ENCODE measurements around the gene GTPBP10. TPM values are rescaled to one million over a fixed set of nuclear protein-coding genes. Genes with fewer than 3 reads are reported as not detected.
"Not testable (repeated sequence)": the region's sequence is repeated elsewhere in the genome, so short reads cannot be mapped to it uniquely, and the experiment has no call there.

The GTPBP10 gene
- total RNA-seq, 1 donor from 2014 or later = 21.3 TPM

GRCh38 chr7:90322837-90323236 lies 23.7 kb upstream of the GTPBP10 start:
- H3K9me3 ChIP-seq = no peaks in the 10 kb centered on the region
- no peak for DNase-seq
- ATAC-seq = no peak
- H3K27me3 ChIP-seq (ENCODE audit: low read depth) = peaks cover 35% of the 10 kb centered on the region
- no peaks in the 10 kb centered on the region for H3K36me3 ChIP-seq
- H3K27ac ChIP-seq = no peak overlapping the region
- peaks cover 8% of the 10 kb centered on the region for H3K4me1 ChIP-seq
- intact Hi-C loops (cut with DNase I) = no loop called here
- no peak for TF ChIP-seq CTCF (IDR thresholded peaks at IDR 0.05)
- no peak overlapping the region for H3K4me3 ChIP-seq

GRCh38 chr7:90326500-90326899 lies 20.0 kb upstream of the GTPBP10 start:
- Histone ChIP-seq H3K4me3 (no peak overlapping the region), H3K36me3 (no peaks in the 10 kb centered on the region), H3K27ac (no peak overlapping the region), H3K9me3 (no peaks in the 10 kb centered on the region), H3K27me3 (ENCODE audit: low read depth) (peaks cover 25% of the 10 kb centered on the region), H3K4me1 (no peaks in the 10 kb centered on the region)
- DNase-seq (no peak), ATAC-seq (no peak)
- intact Hi-C loops (cut with DNase I) = no loop called here
- TF ChIP-seq CTCF (IDR thresholded peaks at IDR 0.05) = no peak

DNA sequence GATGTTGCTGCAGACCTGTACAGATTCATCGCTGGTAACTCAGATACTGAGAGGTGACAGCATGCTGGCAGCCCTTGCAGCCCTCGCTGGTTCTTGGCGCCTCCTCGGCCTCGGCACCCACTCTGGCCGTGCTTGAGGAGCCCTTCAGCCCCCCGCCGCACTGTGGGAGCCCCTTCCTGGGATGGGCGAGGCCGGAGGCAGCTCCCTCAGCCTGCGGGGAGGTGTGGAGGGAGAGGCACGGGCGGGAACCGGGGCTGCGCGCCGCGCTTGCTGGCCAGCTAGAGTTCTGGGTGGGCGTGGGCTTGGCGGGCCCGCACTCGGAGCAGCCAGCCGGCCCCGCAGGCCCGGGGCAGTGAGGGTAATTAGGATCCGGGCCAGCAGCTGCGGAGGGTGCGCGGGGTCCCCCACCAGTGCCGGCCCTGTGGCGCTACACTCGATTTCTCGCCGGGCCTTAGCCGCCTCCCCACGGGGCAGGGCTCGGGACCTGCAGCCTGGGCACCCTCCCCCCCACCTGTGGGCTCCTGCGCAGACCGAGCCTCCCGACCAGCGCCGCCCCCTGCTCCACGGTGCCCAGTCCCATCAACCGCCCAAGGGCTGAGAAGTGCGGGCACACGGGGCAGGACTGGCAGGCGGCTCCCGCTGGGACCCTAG lies 12.2 kb upstream of the GTPBP10 start:
- no peaks in the 10 kb centered on the region for H3K9me3 ChIP-seq
- no peak for TF ChIP-seq CTCF (IDR thresholded peaks at IDR 0.05)
- H3K36me3 ChIP-seq = no peaks in the 10 kb centered on the region
- H3K4me1 ChIP-seq = no peaks in the 10 kb centered on the region
- no peaks in the 10 kb centered on the region for H3K27me3 ChIP-seq (ENCODE audit: low read depth)
- DNase-seq (peak; percentile 46), ATAC-seq (no peak)
- no peak overlapping the region for H3K27ac ChIP-seq
- intact Hi-C loops (cut with DNase I) = no loop called here
- H3K4me3 ChIP-seq = no peak overlapping the region

DNA sequence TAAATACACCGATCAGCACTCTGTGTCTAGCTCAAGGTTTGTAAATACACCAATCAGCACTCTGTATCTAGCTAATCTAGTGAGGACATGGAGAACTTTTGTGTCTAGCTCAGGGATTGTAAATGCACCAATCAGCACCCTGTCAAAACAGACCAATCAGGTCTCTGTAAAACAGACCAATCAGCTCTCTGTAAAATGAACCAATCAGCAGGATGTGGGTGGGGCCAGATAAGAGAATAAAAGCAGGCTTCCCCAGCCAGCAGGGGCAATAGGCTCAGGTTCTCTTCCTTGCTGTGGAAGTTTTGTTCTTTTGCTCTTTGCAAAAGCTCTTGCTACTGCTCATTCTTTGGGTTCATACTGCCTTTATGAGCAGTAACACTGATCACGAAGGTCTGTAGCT lies 11.6 kb upstream of the GTPBP10 start:
- ATAC-seq; DNase-seq; H3K4me1 ChIP-seq; H3K4me3 ChIP-seq; H3K9me3 ChIP-seq; H3K27ac ChIP-seq; intact Hi-C loops (cut with DNase I); H3K36me3 ChIP-seq; H3K27me3 ChIP-seq (ENCODE audit: low read depth): not testable (repeated sequence)

- H3K4me3 ChIP-seq = no peak overlapping the region
- H3K4me1 ChIP-seq = no peaks in the 10 kb centered on the region
- intact Hi-C loops (cut with DNase I) = no loop called here
- H3K36me3 ChIP-seq = no peaks in the 10 kb centered on the region
- no peaks in the 10 kb centered on the region for H3K9me3 ChIP-seq
- DNase-seq (no peak), ATAC-seq (no peak)
- H3K27ac ChIP-seq = no peak overlapping the region
- no peaks in the 10 kb centered on the region for H3K27me3 ChIP-seq (ENCODE audit: low read depth)
- no peak for TF ChIP-seq CTCF (IDR thresholded peaks at IDR 0.05)
Measured at GRCh38 chr7:90337106-90337505, 9.4 kb upstream of the GTPBP10 start.

DNA sequence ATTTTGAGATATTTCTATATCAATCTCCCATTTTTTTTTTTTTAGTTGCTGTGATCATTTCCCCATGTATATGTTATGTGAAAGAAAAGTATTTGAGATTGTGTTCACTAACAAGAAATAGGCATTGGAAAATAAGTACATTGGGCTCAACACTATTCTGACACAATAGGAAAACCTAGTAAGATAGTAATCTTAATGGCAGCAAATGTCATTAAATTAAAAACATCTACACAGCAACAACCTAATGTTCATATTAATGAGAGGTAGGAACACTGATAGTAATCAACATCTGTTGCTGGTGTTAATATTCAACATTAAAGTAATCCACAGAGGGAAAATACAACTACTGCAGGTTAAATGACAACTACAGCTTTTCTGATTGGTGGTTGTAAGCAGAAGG lies 1.5 kb upstream of the GTPBP10 start:
- DNase-seq (no peak), ATAC-seq (no peak)
- Histone ChIP-seq H3K4me3 (peak overlapping the region; percentile 66), H3K27ac (peak overlapping the region; percentile 86), H3K27me3 (ENCODE audit: low read depth) (no peaks in the 10 kb centered on the region), H3K9me3 (no peaks in the 10 kb centered on the region), H3K36me3 (no peaks in the 10 kb centered on the region), H3K4me1 (peaks cover 20% of the 10 kb centered on the region)
- intact Hi-C loops (cut with DNase I) = no loop called here
- no peak for TF ChIP-seq CTCF (IDR thresholded peaks at IDR 0.05)
